Endodermal cell (in vitro differentiated cells): ENCODE data around the gene SLC22A31. TPM values are rescaled to one million over a fixed set of nuclear protein-coding genes. Genes with fewer than 3 reads are reported as not detected.
A peak's percentile ranks its signal among the peaks of the same experiment; 100 is the strongest.

Experiments
- DNase-seq: peaks from one replicate; pipeline ENCODE4 v3.0.0-alpha.2; 2017
- H3K27ac ChIP-seq: 2 replicates; pipeline ENCODE4 v1.5.1; 2013; ENCODE audit warnings: mild to moderate bottlenecking, low read depth, low read length, moderate library complexity
- H3K27me3 ChIP-seq: 2 replicates; pipeline ENCODE4 v1.6.1; 2013; ENCODE audit warnings: mild to moderate bottlenecking, low read length, moderate library complexity; ENCODE audit not compliant: insufficient read depth, control insufficient read depth, poor library complexity, severe bottlenecking
- H3K36me3 ChIP-seq: 2 replicates; pipeline ENCODE4 v1.7.0; 2013; ENCODE audit warnings: mild to moderate bottlenecking, low read length, moderate library complexity; ENCODE audit not compliant: control insufficient read depth, insufficient read depth
- H3K4me1 ChIP-seq: one replicate; pipeline ENCODE4 v1.7.0; 2013; ENCODE audit warnings: low read length; ENCODE audit not compliant: control insufficient read depth, insufficient read depth
- H3K4me3 ChIP-seq: 2 replicates; pipeline ENCODE4 v1.5.1; 2013; ENCODE audit warnings: mild to moderate bottlenecking, low read length, moderate library complexity
- H3K9ac ChIP-seq: 2 replicates; pipeline ENCODE4 v1.6.1; 2013; ENCODE audit warnings: mild to moderate bottlenecking, low read length, moderate library complexity; ENCODE audit not compliant: poor library complexity, severe bottlenecking; ENCODE audit errors: extremely low read depth
- H3K9me3 ChIP-seq: 2 replicates; pipeline ENCODE4 v1.6.1; 2013; ENCODE audit warnings: mild to moderate bottlenecking, low read length, moderate library complexity; ENCODE audit not compliant: control insufficient read depth
- H3K27ac Mint-ChIP-seq: 2 replicates; pipeline ENCODE4 v1.8.0; 2020; ENCODE audit warnings: mixed read lengths
- H3K27me3 Mint-ChIP-seq: 2 replicates; pipeline ENCODE4 v1.8.0; 2021; ENCODE audit warnings: mild to moderate bottlenecking, mixed read lengths; ENCODE audit not compliant: insufficient read depth
- H3K36me3 Mint-ChIP-seq: 2 replicates; pipeline ENCODE4 v1.8.0; 2020; ENCODE audit warnings: low read depth, mixed read lengths
- H3K4me1 Mint-ChIP-seq: 2 replicates; pipeline ENCODE4 v1.8.0; 2020; ENCODE audit warnings: mixed read lengths
- H3K4me3 Mint-ChIP-seq: 2 replicates; pipeline ENCODE4 v1.8.0; 2020; ENCODE audit warnings: mild to moderate bottlenecking, moderate library complexity, mixed read lengths
- H3K9me3 Mint-ChIP-seq: 2 replicates; pipeline ENCODE4 v1.8.0; 2020; ENCODE audit warnings: mild to moderate bottlenecking, mixed read lengths
- CTCF ChIP-seq: fragments of 200-600 bp; sonication (generic); conservative IDR thresholded peaks from 2 replicates; pipeline ENCODE4 v1.5.0; 2021; ENCODE audit warnings: antibody characterized with exemption, mild to moderate bottlenecking
- WGBS, 2 experiments: methylation state at CpG; one replicate each; pipeline versions ENCODE4 v1.1.5 to v1.1.7; 2013; ENCODE audit warnings: missing lambda C conversion rate in 2 of 2, mixed read lengths in 1 of 2; ENCODE audit not compliant: insufficient coverage in 1 of 2, insufficient read length in 1 of 2; 5-methylcytosine and 5-hydroxymethylcytosine counted together
- total RNA-seq, 2 donors: library from RNA; stranded (reverse); fragmentation: NEBNext Ultra II Directional in 1 of 2; extraction: Animal tissue kit (Norgen Biotek cat#: 25700) in 1 of 2; gene quantifications; 2 replicates in 1 of 2; 3 replicates in 1 of 2; pipeline ENCODE4 v1.2.1, GENCODE V29; 2021

The SLC22A31 gene
- total RNA-seq, 2 donors from 2014 or later, result 9.7 to 33.9 TPM

GRCh38 chr16:89191901-89192185 is 8.5 kb downstream of the SLC22A31 start:
- peaks cover 24% of the 10 kb centered on the region for H3K27me3 Mint-ChIP-seq
- H3K27ac Mint-ChIP-seq, result no peak overlapping the region
- no peak for TF ChIP-seq CTCF
- 0 to 13% methylated on average over 1 to 10 of the region's 19 CpGs for WGBS, 2 experiments
- H3K4me1 Mint-ChIP-seq, result no peaks in the 10 kb centered on the region
- no peak overlapping the region for H3K4me3 ChIP-seq
- no peak overlapping the region for H3K27ac ChIP-seq
- H3K36me3 Mint-ChIP-seq, result no peaks in the 10 kb centered on the region
- H3K9me3 Mint-ChIP-seq, result no peaks in the 10 kb centered on the region
- H3K4me3 Mint-ChIP-seq, result no peak overlapping the region
- no peak for DNase-seq
- no peaks in the 10 kb centered on the region for H3K36me3 ChIP-seq
- H3K9ac ChIP-seq, result no peak overlapping the region
- H3K9me3 ChIP-seq, result no peaks in the 10 kb centered on the region
- peaks cover 35% of the 10 kb centered on the region for H3K27me3 ChIP-seq
- H3K4me1 ChIP-seq, result no peaks in the 10 kb centered on the region

GRCh38 chr16:89191033-89191900 is 9.1 kb downstream of the SLC22A31 start:
- Histone ChIP-seq H3K27me3 (peaks cover 35% of the 10 kb centered on the region), H3K36me3 (no peaks in the 10 kb centered on the region), H3K4me3 (no peak overlapping the region), H3K9me3 (no peaks in the 10 kb centered on the region), H3K4me1 (no peaks in the 10 kb centered on the region), H3K9ac (no peak overlapping the region), H3K27ac (no peak overlapping the region)
- H3K9me3 Mint-ChIP-seq, result no peaks in the 10 kb centered on the region
- no peaks in the 10 kb centered on the region for H3K4me1 Mint-ChIP-seq
- H3K4me3 Mint-ChIP-seq, result no peak overlapping the region
- H3K36me3 Mint-ChIP-seq, result no peaks in the 10 kb centered on the region
- H3K27me3 Mint-ChIP-seq, result peaks cover 24% of the 10 kb centered on the region
- no peak overlapping the region for H3K27ac Mint-ChIP-seq
- WGBS, 2 experiments, result 86 to 89% methylated on average over 27 to 42 of the region's 44 CpGs
- DNase-seq, result peak; percentile 41
- TF ChIP-seq CTCF, result no peak

- Mint-ChIP-seq H3K9me3 (no peaks in the 10 kb centered on the region), H3K27ac (no peak overlapping the region), H3K4me3 (no peak overlapping the region), H3K36me3 (no peaks in the 10 kb centered on the region), H3K4me1 (no peaks in the 10 kb centered on the region), H3K27me3 (peaks cover 24% of the 10 kb centered on the region)
- 83 to 84% methylated on average over 11 to 28 of the region's 28 CpGs for WGBS, 2 experiments
- no peaks in the 10 kb centered on the region for H3K36me3 ChIP-seq
- H3K27ac ChIP-seq, result no peak overlapping the region
- peaks cover 35% of the 10 kb centered on the region for H3K27me3 ChIP-seq
- TF ChIP-seq CTCF, result no peak
- no peak overlapping the region for H3K9ac ChIP-seq
- no peak overlapping the region for H3K4me3 ChIP-seq
- H3K9me3 ChIP-seq, result no peaks in the 10 kb centered on the region
- DNase-seq, result peak; percentile 45
- H3K4me1 ChIP-seq, result no peaks in the 10 kb centered on the region
Observed at GRCh38 chr16:89190150-89190958, 10.0 kb downstream of the SLC22A31 start.
